GM18907 (cell line): Measurements from ENCODE around the gene SIGMAR1.

Experiments
- ATAC-seq: cut with Tn5 transposase; IDR thresholded peaks from one replicate; pipeline ENCODE4 v1.9.1; 2021; ENCODE audit warnings: mild to moderate bottlenecking, moderate library complexity; ENCODE audit not compliant: unreplicated experiment

Gene SIGMAR1

GRCh38 chr9:34637356-34638137, at the start of gene SIGMAR1:
SIGMAR1 (minus strand) TSS chr9:34637787; CDS start chr9:34637697, 90 bp downstream.
- peak; percentile 86 for ATAC-seq

- ATAC-seq = no peak
Observed at GRCh38 chr9:34686732-34687131, 49.1 kb upstream of the SIGMAR1 start.

- ATAC-seq = no peak
Observed at GRCh38 chr9:34686231-34686630, 48.6 kb upstream of the SIGMAR1 start.

- no peak for ATAC-seq
Observed at GRCh38 chr9:34685591-34685990, 48.0 kb upstream of the SIGMAR1 start.

GRCh38 chr9:34684816-34685215, 47.2 kb upstream of the SIGMAR1 start:
- ATAC-seq = no peak

- ATAC-seq = no peak
Observed at GRCh38 chr9:34684145-34684544, 46.6 kb upstream of the SIGMAR1 start.

GRCh38 chr9:34675869-34676268, 38.3 kb upstream of the SIGMAR1 start:
- ATAC-seq = no peak

GRCh38 chr9:34675048-34675714, 37.6 kb upstream of the SIGMAR1 start:
- ATAC-seq = no peak

- no peak for ATAC-seq
Observed at GRCh38 chr9:34674440-34674839, 36.9 kb upstream of the SIGMAR1 start.

GRCh38 chr9:34671307-34671706, 33.7 kb upstream of the SIGMAR1 start:
- no peak for ATAC-seq

GRCh38 chr9:34669809-34670562, 32.4 kb upstream of the SIGMAR1 start:
- ATAC-seq = no peak

- ATAC-seq = peak; percentile 68
Observed at GRCh38 chr9:34665381-34666250, 28.0 kb upstream of the SIGMAR1 start.

GRCh38 chr9:34665067-34665380, 27.4 kb upstream of the SIGMAR1 start:
- peak; percentile 25 for ATAC-seq

- peak; percentile 40 for ATAC-seq
Observed at GRCh38 chr9:34664281-34665066, 26.9 kb upstream of the SIGMAR1 start.

GRCh38 chr9:34663303-34663605, 25.7 kb upstream of the SIGMAR1 start:
- no peak for ATAC-seq

GRCh38 chr9:34662526-34663302, 25.1 kb upstream of the SIGMAR1 start, which contains the start of gene CCL27:
CCL27 (minus strand) TSS chr9:34662657; CDS start chr9:34662633, 24 bp downstream.
- no peak for ATAC-seq

GRCh38 chr9:34659592-34660253, 22.1 kb upstream of the SIGMAR1 start:
- no peak for ATAC-seq

- ATAC-seq = no peak
Observed at GRCh38 chr9:34658461-34658860, 20.9 kb upstream of the SIGMAR1 start.

GRCh38 chr9:34656992-34657391, 19.4 kb upstream of the SIGMAR1 start:
- ATAC-seq = no peak
